A549 (cell line): Measurements from ENCODE around the gene ANKRD2. TPM values are rescaled to one million over a fixed set of nuclear protein-coding genes. Genes with fewer than 3 reads are reported as not detected.

ENCODE experiments used
- ATAC-seq, 2 experiments: fragments of 200-7000 bp in 1 of 2; fragments of >200 bp in 1 of 2; cut with Nextera tagmentation in 1 of 2; cut with Tn5 transposase in 1 of 2; 3 replicates each; pipeline versions ENCODE4 v1.8.0 to v1.9.1; 2018 to 2020; ENCODE audit warnings: mild to moderate bottlenecking in 1 of 2, moderate library complexity in 1 of 2
- CTCF ChIA-PET: fragments of 300-600 bp; sonication (Branson Sonifier 250); formaldehyde crosslinking; extraction: SDS; loops from one replicate; lab custom pipeline; 2021; ENCODE audit warnings: antibody characterized with exemption, inconsistent platforms; lab: Yijun Ruan, JAX
- POLR2A ChIA-PET: fragments of 350-600 bp; formaldehyde crosslinking; extraction: SDS; loops from one replicate; lab custom pipeline; 2021; ENCODE audit warnings: antibody characterized with exemption, inconsistent platforms; lab: Yijun Ruan, JAX
- DNase-seq, 2 experiments: peaks; one replicate each; pipeline versions ENCODE4 v3.0.0 to v3.0.0-alpha.2; 2011 to 2016; ENCODE audit warnings: low read depth in 1 of 2, low spot score in 1 of 2
- FAIRE-seq: peaks from 2 replicates; lab custom pipeline; 2011; peaks lifted over from hg19 to GRCh38; lab: Jason Lieb, UNC
- H3K27ac ChIP-seq, 2 experiments: fragments of >200 bp; sonication (Bioruptor Twin); formaldehyde crosslinking; 3 replicates each; pipeline ENCODE4 v1.5.1; 2016 to 2017
- H3K4me1 ChIP-seq: fragments of >200 bp; sonication (Bioruptor Twin); formaldehyde crosslinking; 3 replicates; pipeline ENCODE4 v1.6.1; 2016
- H3K4me2 ChIP-seq: fragments of >200 bp; sonication (Bioruptor Twin); formaldehyde crosslinking; 3 replicates; pipeline ENCODE4 v1.6.1; 2016
- H3K4me3 ChIP-seq: fragments of >200 bp; sonication (Bioruptor Twin); formaldehyde crosslinking; 3 replicates; pipeline ENCODE4 v1.5.1; 2016
- H3K9me3 ChIP-seq: fragments of >200 bp; sonication (Bioruptor Twin); formaldehyde crosslinking; 3 replicates; pipeline ENCODE4 v1.6.1; 2016
- ATOH8 ChIP-seq: fragments of 250-450 bp; sonication (Bioruptor Pico); IDR thresholded peaks from 2 replicates; pipeline ENCODE4 v1.5.0; 2020; ENCODE audit warnings: low read depth, mild to moderate bottlenecking, moderate library complexity
- CBX2 ChIP-seq: fragments of 200-600 bp; sonication (generic); IDR thresholded peaks from 2 replicates; pipeline ENCODE4 v1.6.1; 2016; ENCODE audit warnings: low read depth, mild to moderate bottlenecking, borderline replicate concordance
- CBX8 ChIP-seq: fragments of 200-600 bp; sonication (generic); IDR thresholded peaks from 2 replicates; pipeline ENCODE4 v1.6.1; 2016
- CEBPB ChIP-seq, 2 experiments: fragments of >200 bp in 1 of 2; sonication (Bioruptor Twin) in 1 of 2; formaldehyde crosslinking in 1 of 2; IDR thresholded peaks; 2 replicates each; pipeline ENCODE4 v1.6.1; 2012 to 2016
- EHF ChIP-seq: fragments of 250-450 bp; sonication (Bioruptor Pico); IDR thresholded peaks from 2 replicates; pipeline ENCODE4 v1.5.0; 2020; ENCODE audit warnings: mild to moderate bottlenecking
- EHMT2 ChIP-seq: fragments of 200-600 bp; sonication (generic); IDR thresholded peaks from 2 replicates; pipeline ENCODE4 v1.6.1; 2016; ENCODE audit warnings: antibody characterized with exemption, low read depth, mild to moderate bottlenecking, moderate library complexity
- ESRRA ChIP-seq: fragments of 150-350 bp; IDR thresholded peaks from 2 replicates; pipeline ENCODE4 v1.6.1; 2014; ENCODE audit warnings: mild to moderate bottlenecking, low read length, borderline replicate concordance
- FOSB ChIP-seq: fragments of 250-450 bp; sonication (Bioruptor Pico); IDR thresholded peaks from 2 replicates; pipeline ENCODE4 v1.5.0; 2020; ENCODE audit warnings: mild to moderate bottlenecking, moderate library complexity
- FOSL2 ChIP-seq, 2 experiments: fragments of 450-650 bp in 1 of 2; fragments of >200 bp in 1 of 2; sonication (Bioruptor Twin) in 1 of 2; formaldehyde crosslinking; IDR thresholded peaks; 2 replicates each; pipeline versions ENCODE4 v1.5.0 to v1.6.1; 2016 to 2020; ENCODE audit warnings: mild to moderate bottlenecking in 1 of 2, moderate library complexity in 1 of 2
- FOXS1 ChIP-seq: fragments of 250-450 bp; sonication (Bioruptor Pico); IDR thresholded peaks from 2 replicates; pipeline ENCODE4 v1.5.0; 2020; ENCODE audit warnings: mild to moderate bottlenecking, moderate library complexity
- GATA3 ChIP-seq: IDR thresholded peaks from 2 replicates; pipeline ENCODE4 v1.6.1; 2012; ENCODE audit warnings: borderline replicate concordance
- HDAC2 ChIP-seq: fragments of 200-600 bp; sonication (generic); IDR thresholded peaks from 2 replicates; pipeline ENCODE4 v1.6.1; 2016
- HOXB5 ChIP-seq: fragments of 250-450 bp; sonication (Bioruptor Pico); IDR thresholded peaks from 2 replicates; pipeline ENCODE4 v1.5.0; 2020; ENCODE audit warnings: mild to moderate bottlenecking, moderate library complexity
- JUN ChIP-seq, 2 experiments: fragments of >200 bp; sonication (Bioruptor Twin); formaldehyde crosslinking; IDR thresholded peaks; 2 replicates in 1 of 2; 3 replicates in 1 of 2; pipeline ENCODE4 v1.6.1; 2016 to 2017
- JUNB ChIP-seq: fragments of >200 bp; sonication (Bioruptor Twin); formaldehyde crosslinking; IDR thresholded peaks from 2 replicates; pipeline ENCODE4 v1.6.1; 2016
- KDM1A ChIP-seq: fragments of 200-600 bp; sonication (generic); IDR thresholded peaks from 2 replicates; pipeline ENCODE4 v1.6.1; 2016; ENCODE audit warnings: low read depth, mild to moderate bottlenecking
- KDM5A ChIP-seq: fragments of 200-600 bp; sonication (generic); IDR thresholded peaks from 2 replicates; pipeline ENCODE4 v1.6.1; 2016; ENCODE audit warnings: antibody characterized with exemption, mild to moderate bottlenecking
- NFE2L2 ChIP-seq: fragments of 150-350 bp; conservative IDR thresholded peaks from 2 replicates; pipeline ENCODE4 v1.6.1; 2014; ENCODE audit warnings: low read length
- NPAS2 ChIP-seq: fragments of 250-450 bp; sonication (Bioruptor Pico); IDR thresholded peaks from 2 replicates; pipeline ENCODE4 v1.8.0; 2022; ENCODE audit warnings: mild to moderate bottlenecking, moderate library complexity, borderline replicate concordance
- POLR2A ChIP-seq: IDR thresholded peaks from 2 replicates; pipeline ENCODE4 v1.6.1; 2012; ENCODE audit warnings: mild to moderate bottlenecking, low read length
- POLR2AphosphoS2 ChIP-seq: conservative IDR thresholded peaks from 2 replicates; pipeline ENCODE4 v1.6.1; 2012; ENCODE audit warnings: low read length, improper control_type of control experiment, inconsistent platforms
- RCOR1 ChIP-seq: fragments of 150-350 bp; IDR thresholded peaks from 2 replicates; pipeline ENCODE4 v1.6.1; 2014; ENCODE audit warnings: antibody characterized with exemption, low read length, low read depth
- RFX5 ChIP-seq: fragments of 450-650 bp; IDR thresholded peaks from 2 replicates; pipeline ENCODE4 v1.7.1; 2014; ENCODE audit warnings: antibody characterized with exemption, mild to moderate bottlenecking, moderate library complexity
- RNF2 ChIP-seq: fragments of 200-600 bp; sonication (generic); IDR thresholded peaks from 2 replicates; pipeline ENCODE4 v1.6.1; 2016; ENCODE audit warnings: low read depth, mild to moderate bottlenecking, antibody characterized with exemption, moderate library complexity, borderline replicate concordance
- SMC3 ChIP-seq: fragments of >200 bp; sonication (Bioruptor Twin); formaldehyde crosslinking; IDR thresholded peaks from 3 replicates; pipeline ENCODE4 v1.6.1; 2018; ENCODE audit warnings: inconsistent platforms
- SREBF2 ChIP-seq: fragments of 450-650 bp; IDR thresholded peaks from 2 replicates; pipeline ENCODE4 v1.6.1; 2014; ENCODE audit warnings: mild to moderate bottlenecking, moderate library complexity
- USF2 ChIP-seq: fragments of 450-650 bp; IDR thresholded peaks from 2 replicates; pipeline ENCODE4 v1.6.1; 2014; ENCODE audit warnings: antibody characterized with exemption
- ZC3H11A ChIP-seq: fragments of 450-650 bp; IDR thresholded peaks from 2 replicates; pipeline ENCODE4 v1.6.1; 2014; ENCODE audit warnings: antibody characterized with exemption, mild to moderate bottlenecking
- ZFP36 ChIP-seq: fragments of 450-650 bp; IDR thresholded peaks from 2 replicates; pipeline ENCODE4 v1.6.1; 2014; ENCODE audit warnings: borderline replicate concordance; ENCODE audit not compliant: partially characterized antibody
- ZSCAN20 ChIP-seq: fragments of 250-450 bp; sonication (Bioruptor Pico); IDR thresholded peaks from 2 replicates; pipeline ENCODE4 v1.8.0; 2022; ENCODE audit warnings: mild to moderate bottlenecking, moderate library complexity
- WGBS: methylation state at CpG from one replicate; pipeline ENCODE4 v1.1.6; 2017; ENCODE audit errors: missing lambda C conversion rate; 5-methylcytosine and 5-hydroxymethylcytosine counted together
- polyA plus RNA-seq, 4 experiments: library from polyadenylated mRNA; depleted of rRNA in 3 of 4; stranded (reverse); fragments of >200 nt; fragmentation: RNase III in 1 of 4; extraction: RNeasy Plus Mini Kit Qiagen cat#74134 plus additional on column Dnase treatment in 1 of 4; gene quantifications; 2 replicates in 3 of 4; 3 replicates in 1 of 4; pipeline ENCODE4 v1.2.3, GENCODE V29; 2011 to 2017
- TF ChIP-seq, protein P1 (sequence below): fragments of >200 bp; sonication (Bioruptor Twin); formaldehyde crosslinking; IDR thresholded peaks from 3 replicates; pipeline ENCODE4 v1.5.1; 2016

ANKRD2 gene
- polyA plus RNA-seq, 2 of the 4 experiments (the other 2 are of a cell fraction) = 1.5 to 4.7 TPM

- WGBS = 94% methylated on average over 4 of the region's 4 CpGs
Observed at GRCh38 chr10:97618733-97619132, 46.2 kb downstream of the ANKRD2 start.

GRCh38 chr10:97623277-97623676 is 50.7 kb downstream of the ANKRD2 start:
- Histone ChIP-seq H3K4me1 (no peaks in the 10 kb centered on the region; the same call in 2 of the 3 replicates), H3K27ac (no peak overlapping the region), H3K4me2 (no peak overlapping the region), H3K9me3 (no peaks in the 10 kb centered on the region), H3K4me3 (no peak overlapping the region)
- TF ChIP-seq NFE2L2 (no peak), HDAC2 (no peak), JUN (IDR thresholded peaks at IDR 0.05) (no peak), CEBPB (IDR thresholded peaks at IDR 0.05) (no peak), KDM5A (no peak), KDM1A (no peak), HOXB5 (CRISPR knock-in tag) (no peak), POLR2A (no peak), SREBF2 (no peak), FOSB (CRISPR knock-in tag) (no peak), ESRRA (no peak), FOSL2 (IDR thresholded peaks at IDR 0.05) (no peak), FOSL2 (CRISPR knock-in tag; IDR thresholded peaks at IDR 0.05) (no peak), USF2 (no peak), NPAS2 (CRISPR knock-in tag) (no peak), EHF (no peak), SMC3 (no peak), RCOR1 (no peak), FOXS1 (CRISPR knock-in tag) (no peak)
- ATAC-seq = no peak
- CTCF ChIA-PET = interaction anchor here (1.2 to 10.7 kb wide), 4 partner anchors 11 to 51 kb away, joined by 3 to 97 read pairs (median 17); partner anchors contain the start of gene ANKRD2
- WGBS = 89% methylated on average over 1 of the region's 1 CpG
- POLR2A ChIA-PET = no interaction called here
- no peak for DNase-seq
- FAIRE-seq = no peak

More at GRCh38 chr10:97618733-97619132, 46.2 kb downstream of the ANKRD2 start:
- Histone ChIP-seq H3K4me3 (no peak overlapping the region), H3K4me2 (no peak overlapping the region)
- POLR2A ChIA-PET = no interaction called here
- no peak for TF ChIP-seq ZC3H11A
- no peak for TF ChIP-seq ZSCAN20 (CRISPR knock-in tag)
- TF ChIP-seq, protein P1, sequence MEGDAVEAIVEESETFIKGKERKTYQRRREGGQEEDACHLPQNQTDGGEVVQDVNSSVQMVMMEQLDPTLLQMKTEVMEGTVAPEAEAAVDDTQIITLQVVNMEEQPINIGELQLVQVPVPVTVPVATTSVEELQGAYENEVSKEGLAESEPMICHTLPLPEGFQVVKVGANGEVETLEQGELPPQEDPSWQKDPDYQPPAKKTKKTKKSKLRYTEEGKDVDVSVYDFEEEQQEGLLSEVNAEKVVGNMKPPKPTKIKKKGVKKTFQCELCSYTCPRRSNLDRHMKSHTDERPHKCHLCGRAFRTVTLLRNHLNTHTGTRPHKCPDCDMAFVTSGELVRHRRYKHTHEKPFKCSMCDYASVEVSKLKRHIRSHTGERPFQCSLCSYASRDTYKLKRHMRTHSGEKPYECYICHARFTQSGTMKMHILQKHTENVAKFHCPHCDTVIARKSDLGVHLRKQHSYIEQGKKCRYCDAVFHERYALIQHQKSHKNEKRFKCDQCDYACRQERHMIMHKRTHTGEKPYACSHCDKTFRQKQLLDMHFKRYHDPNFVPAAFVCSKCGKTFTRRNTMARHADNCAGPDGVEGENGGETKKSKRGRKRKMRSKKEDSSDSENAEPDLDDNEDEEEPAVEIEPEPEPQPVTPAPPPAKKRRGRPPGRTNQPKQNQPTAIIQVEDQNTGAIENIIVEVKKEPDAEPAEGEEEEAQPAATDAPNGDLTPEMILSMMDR = no peak
- TF ChIP-seq JUNB = no peak
- TF ChIP-seq RNF2 = no peak
- TF ChIP-seq GATA3 = no peak
- TF ChIP-seq POLR2AphosphoS2 = no peak
- TF ChIP-seq CBX2 = no peak
- no peak for TF ChIP-seq ATOH8 (CRISPR knock-in tag)
- no peak for TF ChIP-seq SREBF2
- no peak for TF ChIP-seq CEBPB (IDR thresholded peaks at IDR 0.05)
- no peak for TF ChIP-seq CBX8
- no peak for TF ChIP-seq EHMT2
- no peak for TF ChIP-seq ESRRA
- TF ChIP-seq RFX5 = no peak
- TF ChIP-seq POLR2A = no peak
- no peak for TF ChIP-seq ZFP36
- TF ChIP-seq, all 56 proteins: peak for 0
- ATAC-seq (no peak), DNase-seq (no peak), FAIRE-seq (no peak)
- CTCF ChIA-PET = interaction anchor here (0.8 to 39.7 kb wide), 7 partner anchors 9 to 157 kb away, joined by 3 to 1048 read pairs (median 3); partner anchors contain the start of genes ANKRD2, C10orf62 and HOGA1
- no peaks in the 10 kb centered on the region for H3K4me1 ChIP-seq
- H3K27ac ChIP-seq = no peak overlapping the region
- H3K9me3 ChIP-seq = no peaks in the 10 kb centered on the region
